A204.1 (cell line): ENCODE measurements around the gene RDH13.
"Not testable (repeated sequence)": the region's sequence is repeated elsewhere in the genome, so short reads cannot be mapped to it uniquely, and the experiment has no call there.

ENCODE experiments used
- FAIRE-seq: peaks from 2 replicates; lab custom pipeline; 2012; peaks lifted over from hg19 to GRCh38; lab: Jason Lieb, UNC

Gene RDH13

DNA sequence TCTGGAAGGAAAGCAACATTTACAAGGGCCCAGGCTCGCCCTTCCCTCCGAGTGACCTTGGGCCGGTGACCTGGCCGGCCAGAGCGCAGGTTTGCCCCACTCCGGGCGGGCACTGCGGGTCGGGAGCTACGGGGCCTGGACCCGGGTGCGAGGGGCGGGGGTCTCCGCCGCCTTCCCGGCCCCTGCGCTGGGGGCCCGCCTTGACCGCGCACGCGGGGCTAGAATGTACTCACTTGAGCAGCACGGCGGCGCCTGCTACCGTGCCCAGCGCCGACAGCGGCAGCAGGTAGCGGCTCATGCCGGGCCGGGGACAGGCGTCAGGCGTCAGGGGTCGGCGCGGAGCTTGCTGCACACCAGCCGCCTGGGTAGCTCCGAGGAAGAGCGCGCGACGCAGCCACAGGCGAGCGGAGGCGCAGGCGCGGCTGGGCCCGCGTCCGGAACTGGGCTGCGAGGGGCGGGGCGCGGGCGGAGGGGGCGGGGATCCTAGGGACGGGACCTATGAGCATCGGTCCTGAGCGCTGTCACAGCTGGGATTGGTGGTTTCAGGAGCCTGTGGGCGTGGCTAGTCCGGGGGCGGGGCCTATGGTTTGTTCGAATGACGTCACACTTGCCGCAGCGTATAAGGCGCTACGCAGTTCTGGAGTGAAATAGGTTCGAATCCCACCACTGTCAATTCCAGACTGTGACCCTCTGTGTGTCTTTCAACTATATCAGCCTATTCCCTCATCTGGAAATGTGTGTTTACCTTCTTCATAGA is at the start of gene RDH13:
Gene RDH13, minus strand, starts transcription at position 414 of the 757 bp plus-strand sequence. Its CDS starts 116 bp downstream, at position 298.
- no peak for FAIRE-seq

DNA sequence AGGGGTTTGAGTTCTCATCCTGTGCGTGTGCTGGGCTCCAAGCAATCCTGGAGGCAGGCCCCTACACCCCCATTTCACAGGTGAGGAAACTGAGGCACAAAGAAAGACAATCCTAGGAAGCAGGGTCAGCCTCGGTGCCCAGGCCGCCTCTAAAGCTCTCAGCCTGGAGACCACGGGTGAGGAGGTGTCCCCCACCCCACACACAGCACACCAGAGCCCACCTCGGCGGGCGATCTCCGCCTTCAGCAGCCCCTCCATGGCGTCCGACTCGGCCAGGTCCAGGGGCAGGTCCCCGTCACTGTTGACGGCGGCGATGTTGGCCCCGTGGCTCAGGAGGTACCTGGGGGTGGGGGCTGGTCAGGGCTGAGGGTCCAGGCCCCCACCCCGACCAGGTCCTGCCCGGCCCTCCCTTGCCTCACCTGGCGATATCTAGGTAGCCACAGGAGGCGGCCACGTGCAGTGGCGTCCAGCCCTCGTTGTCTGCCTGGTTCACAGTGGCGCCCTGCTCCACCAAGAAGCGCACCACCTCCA is 49.4 kb upstream of the RDH13 start:
- FAIRE-seq = no peak

GRCh38 chr19:55111238-55111831 is 48.4 kb upstream of the RDH13 start:
- FAIRE-seq = no peak

GRCh38 chr19:55109527-55110291 is 46.8 kb upstream of the RDH13 start:
- no peak for FAIRE-seq

- FAIRE-seq = not testable (repeated sequence)
These were observed 44.3 kb upstream of the RDH13 start for GRCh38 chr19:55107252-55107651.

DNA sequence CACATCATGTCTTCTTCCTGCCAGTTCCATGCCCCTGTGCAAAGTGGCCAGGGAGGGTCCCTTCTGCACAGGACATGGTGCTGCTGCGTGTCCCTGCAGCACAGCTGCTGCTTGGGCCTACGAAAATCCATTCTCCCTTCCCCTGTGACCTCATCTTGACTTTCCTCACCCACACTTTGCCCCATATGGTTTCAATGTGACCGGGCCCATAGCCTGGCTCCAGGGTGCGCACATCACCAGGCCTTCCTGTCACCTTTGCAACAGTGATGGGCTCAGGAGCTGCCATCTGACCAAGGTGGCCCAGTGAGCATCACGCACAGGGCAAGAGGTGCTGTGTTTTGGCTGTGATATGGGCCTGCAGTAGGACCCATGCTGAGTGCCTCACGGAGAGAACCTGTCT is 43.6 kb upstream of the RDH13 start:
- FAIRE-seq = no peak

GRCh38 chr19:55105237-55105636 is 42.3 kb upstream of the RDH13 start:
- no peak for FAIRE-seq

GRCh38 chr19:55103190-55103589 is 40.2 kb upstream of the RDH13 start:
- no peak for FAIRE-seq

DNA sequence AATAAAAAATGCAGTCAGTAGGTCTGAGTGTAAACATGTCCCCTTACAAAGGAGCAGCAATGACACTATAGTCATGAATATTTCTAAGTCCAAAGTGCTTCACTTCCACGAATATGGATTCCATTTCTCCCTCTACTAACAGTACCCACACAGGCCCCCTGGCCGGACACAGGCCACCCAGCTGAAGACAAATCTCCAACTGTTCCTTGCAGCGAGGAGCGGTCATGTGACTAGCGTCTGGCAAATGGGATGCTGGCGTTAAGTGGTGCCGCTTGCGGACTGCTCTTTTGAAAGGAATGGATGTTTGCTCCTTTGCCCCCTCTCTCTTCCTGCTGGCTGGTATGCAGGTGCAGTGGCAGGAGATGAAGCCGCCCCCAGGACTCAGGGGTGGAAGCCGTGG is 38.3 kb upstream of the RDH13 start:
- no peak for FAIRE-seq

- no peak for FAIRE-seq
These were observed 36.9 kb upstream of the RDH13 start for GRCh38 chr19:55099557-55100506.

DNA sequence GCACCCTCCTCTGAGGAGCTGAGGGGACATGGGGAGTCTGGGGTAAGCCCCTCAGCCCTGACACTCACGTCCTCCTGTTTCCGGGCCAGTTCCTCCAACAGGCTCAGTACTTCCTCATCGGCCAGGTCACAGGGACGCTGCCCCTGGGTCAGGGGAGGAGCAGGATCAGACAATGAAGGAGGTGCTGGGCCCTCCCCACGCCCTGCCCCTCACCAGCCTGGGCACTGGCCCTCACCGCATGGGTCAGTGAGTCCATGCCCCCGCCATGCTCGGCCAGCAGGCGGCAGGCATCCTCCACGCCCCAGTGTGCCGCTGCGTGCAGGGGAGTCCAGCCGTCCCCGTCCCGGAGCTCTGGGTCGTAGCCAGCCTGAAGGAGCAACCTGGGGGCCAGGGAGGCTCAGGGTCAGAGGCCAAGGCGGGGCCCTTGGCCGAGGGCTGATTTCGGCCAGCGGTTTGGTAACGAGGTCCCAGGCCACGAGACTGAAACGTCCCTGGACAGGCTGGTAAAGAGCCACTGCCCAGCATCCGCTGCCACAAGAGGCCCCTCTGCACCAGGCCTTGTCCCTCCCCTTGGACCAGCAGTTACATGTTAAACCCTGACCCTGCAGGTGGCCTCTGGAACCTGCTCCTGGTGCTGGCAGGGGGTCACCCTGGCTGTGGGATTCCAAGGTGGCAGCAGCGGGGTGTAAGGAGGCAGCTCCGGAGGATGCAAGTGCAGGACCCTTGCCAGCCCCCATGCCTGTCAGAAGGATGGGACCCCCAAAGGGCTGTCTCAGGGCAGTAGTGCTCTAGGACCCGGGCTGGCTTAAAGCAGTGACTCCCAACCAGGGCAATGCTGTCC is 36.0 kb upstream of the RDH13 start:
- no peak for FAIRE-seq

DNA sequence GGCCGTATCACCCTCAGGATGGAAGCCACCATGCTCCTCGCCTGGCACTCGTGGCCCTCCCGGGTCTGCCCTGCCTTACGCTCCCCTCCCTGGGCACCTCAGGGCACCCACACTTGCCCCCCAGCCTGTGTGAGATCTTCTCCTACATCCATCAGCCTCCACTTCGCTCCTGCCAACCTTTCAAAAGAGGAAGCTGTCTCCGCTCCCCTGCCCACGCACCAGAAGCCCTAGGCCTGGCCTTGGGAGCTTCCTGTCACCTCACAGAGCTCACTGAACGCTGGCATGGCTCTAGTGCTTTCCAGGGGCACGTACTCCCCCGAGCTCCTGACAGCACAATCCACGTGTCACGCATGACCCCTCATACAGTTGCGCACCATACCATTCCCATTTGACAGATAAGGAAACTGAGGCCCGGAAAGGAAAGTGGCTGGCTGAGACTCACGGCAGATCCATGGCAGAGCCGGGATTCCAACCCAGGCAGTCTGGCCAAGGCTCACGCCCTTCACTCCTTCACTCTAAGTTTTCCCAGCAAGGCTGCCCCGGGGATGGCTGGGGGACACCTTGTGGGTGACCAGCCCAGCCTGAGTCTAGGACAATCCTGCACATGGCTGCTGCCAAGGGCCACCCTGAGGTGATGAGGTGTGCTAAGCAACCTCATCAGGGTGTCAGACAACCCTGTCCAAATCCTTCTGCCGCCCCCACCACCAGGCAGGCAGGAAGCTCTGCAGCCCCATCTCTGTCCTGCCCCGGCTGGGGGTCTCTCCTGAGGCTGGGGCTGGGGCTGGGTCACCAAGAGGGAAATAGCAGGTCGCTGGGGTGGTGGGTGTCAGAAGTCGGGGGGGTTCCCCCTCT is 35.1 kb upstream of the RDH13 start:
- FAIRE-seq = no peak

- no peak for FAIRE-seq
These were observed 33.2 kb upstream of the RDH13 start for GRCh38 chr19:55096061-55096701.

- FAIRE-seq = no peak
These were observed 32.5 kb upstream of the RDH13 start for GRCh38 chr19:55095260-55096060.

GRCh38 chr19:55094456-55095259 is 31.7 kb upstream of the RDH13 start:
- no peak for FAIRE-seq

GRCh38 chr19:55092423-55093318 is 29.7 kb upstream of the RDH13 start:
- FAIRE-seq = no peak

DNA sequence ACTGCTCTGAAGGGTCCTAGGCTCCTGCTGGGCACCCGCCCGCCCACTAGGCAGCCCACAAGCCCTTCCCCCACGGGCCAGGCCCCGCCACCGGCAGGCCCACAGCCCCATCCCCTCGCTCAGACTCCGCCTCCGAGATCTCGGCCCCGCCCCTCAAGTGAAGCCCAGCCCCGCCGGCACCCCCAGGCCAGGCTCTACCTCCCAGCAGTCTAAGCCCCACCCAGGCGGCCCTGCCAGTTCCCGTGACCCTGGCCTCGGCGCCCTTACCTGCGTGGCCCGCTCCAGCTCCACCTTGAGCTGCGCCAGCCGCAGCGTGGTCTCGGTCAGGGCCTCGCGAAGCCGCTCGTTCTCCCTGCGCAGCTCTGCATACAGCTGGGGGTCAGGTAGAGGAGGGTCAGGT is 29.0 kb upstream of the RDH13 start:
- no peak for FAIRE-seq
